Activated CD8-positive, alpha-beta memory T cell treated with anti-CD3 and anti-CD28 coated beads, Interleukin-2, amount 50 U/mL, for 4 hours (primary cell): ENCODE measurements around the gene RBM44.
"Not testable (repeated sequence)": the region's sequence is repeated elsewhere in the genome, so short reads cannot be mapped to it uniquely, and the experiment has no call there.

Source experiments
- DNase-seq: peaks from one replicate; pipeline ENCODE4 v3.0.0-alpha.2; 2020

Gene RBM44

GRCh38 chr2:237779521-237779920 is 19.1 kb upstream of the RBM44 start:
- DNase-seq: no peak

GRCh38 chr2:237782181-237782580 is 16.4 kb upstream of the RBM44 start:
- DNase-seq: no peak

- DNase-seq: not testable (repeated sequence)
These were observed 14.9 kb upstream of the RBM44 start for GRCh38 chr2:237783678-237784077.

- DNase-seq: no peak
These were observed 11.6 kb upstream of the RBM44 start for GRCh38 chr2:237786936-237787335.

- no peak for DNase-seq
These were observed 8.2 kb upstream of the RBM44 start for GRCh38 chr2:237790353-237790752.

GRCh38 chr2:237791977-237792727 is 6.4 kb upstream of the RBM44 start:
- no peak for DNase-seq

- DNase-seq: no peak
These were observed 1.3 kb upstream of the RBM44 start for GRCh38 chr2:237797253-237797652.

GRCh38 chr2:237799060-237799428 is 465 bp downstream of the RBM44 start:
- DNase-seq: no peak

- no peak for DNase-seq
These were observed 2.9 kb downstream of the RBM44 start for GRCh38 chr2:237801466-237801865.

- DNase-seq: no peak
These were observed 7.8 kb downstream of the RBM44 start for GRCh38 chr2:237806334-237806733.

- no peak for DNase-seq
These were observed 17.1 kb downstream of the RBM44 start for GRCh38 chr2:237815637-237816036.

- DNase-seq: no peak
These were observed 18.0 kb downstream of the RBM44 start for GRCh38 chr2:237816531-237816930.

- no peak for DNase-seq
These were observed 19.5 kb downstream of the RBM44 start for GRCh38 chr2:237818066-237818473.

GRCh38 chr2:237819231-237819630 is 20.7 kb downstream of the RBM44 start:
- no peak for DNase-seq

GRCh38 chr2:237820421-237820820 is 21.8 kb downstream of the RBM44 start:
- DNase-seq: no peak

- DNase-seq: no peak
These were observed 25.0 kb downstream of the RBM44 start for GRCh38 chr2:237823544-237823943.

GRCh38 chr2:237824085-237824484 is 25.5 kb downstream of the RBM44 start:
- no peak for DNase-seq

- DNase-seq: no peak
These were observed 28.9 kb downstream of the RBM44 start for GRCh38 chr2:237827421-237827987.

- DNase-seq: no peak
These were observed 31.9 kb downstream of the RBM44 start for GRCh38 chr2:237830522-237830921.

GRCh38 chr2:237833546-237833945 is 35.0 kb downstream of the RBM44 start:
- DNase-seq: no peak

- DNase-seq: no peak
These were observed 36.8 kb downstream of the RBM44 start for GRCh38 chr2:237835372-237835771.

- no peak for DNase-seq
These were observed 42.5 kb downstream of the RBM44 start for GRCh38 chr2:237841051-237841450.

- not testable (repeated sequence) for DNase-seq
These were observed 50.4 kb downstream of the RBM44 start for GRCh38 chr2:237848940-237849339.

- DNase-seq: no peak
These were observed 55.7 kb downstream of the RBM44 start for GRCh38 chr2:237854295-237854694.

- DNase-seq: no peak
These were observed 59.2 kb downstream of the RBM44 start for GRCh38 chr2:237857791-237858190.
